Endometrium (tissue), 2 donors: Measurements from ENCODE around the gene VTI1A.

ENCODE experiments used
- FAIRE-seq: peaks from 2 replicates; lab custom pipeline; 2012; peaks lifted over from hg19 to GRCh38; lab: Jason Lieb, UNC
- donor health status: control.
- donor health status: control.

VTI1A gene

DNA sequence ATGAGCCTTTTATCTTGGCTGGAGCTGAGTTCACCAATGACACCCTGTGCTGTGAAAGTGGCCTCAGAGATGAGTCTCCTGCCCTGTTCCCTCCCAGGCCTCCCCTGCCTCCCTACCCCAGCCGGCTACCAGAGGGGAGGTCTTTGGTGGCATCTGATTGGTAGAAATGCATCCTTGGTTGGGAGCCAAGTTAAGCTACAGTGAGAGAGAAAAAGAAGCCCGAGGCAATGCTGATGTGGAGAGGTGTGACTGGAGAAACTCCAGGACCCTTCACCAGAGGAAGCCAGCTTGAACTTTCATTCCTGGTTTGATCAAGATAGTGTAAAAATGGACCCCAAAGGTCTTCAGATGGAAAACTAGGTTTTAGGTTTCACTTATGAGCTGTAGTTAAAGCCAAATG, 311.9 kb downstream of the VTI1A start:
- FAIRE-seq, result no peak

DNA sequence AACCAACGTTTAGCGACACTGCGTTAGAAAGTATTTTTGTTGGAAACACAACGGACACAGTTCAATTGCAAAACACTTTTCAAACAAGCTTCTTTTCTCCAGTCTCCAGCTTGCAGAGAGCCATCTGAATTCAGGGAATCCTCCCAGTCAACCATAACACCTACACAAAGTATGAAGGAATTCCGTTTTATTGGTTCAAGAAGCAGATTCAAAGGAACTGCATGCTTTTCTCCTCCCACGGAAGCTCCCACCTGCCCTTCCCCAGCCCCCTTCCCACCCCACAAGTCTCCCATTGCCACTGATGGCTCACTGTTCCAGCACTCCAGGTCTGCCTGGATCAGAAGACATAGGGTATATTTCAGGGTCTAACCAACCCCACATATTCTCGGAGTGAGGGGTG, 312.5 kb downstream of the VTI1A start:
- FAIRE-seq, result no peak

DNA sequence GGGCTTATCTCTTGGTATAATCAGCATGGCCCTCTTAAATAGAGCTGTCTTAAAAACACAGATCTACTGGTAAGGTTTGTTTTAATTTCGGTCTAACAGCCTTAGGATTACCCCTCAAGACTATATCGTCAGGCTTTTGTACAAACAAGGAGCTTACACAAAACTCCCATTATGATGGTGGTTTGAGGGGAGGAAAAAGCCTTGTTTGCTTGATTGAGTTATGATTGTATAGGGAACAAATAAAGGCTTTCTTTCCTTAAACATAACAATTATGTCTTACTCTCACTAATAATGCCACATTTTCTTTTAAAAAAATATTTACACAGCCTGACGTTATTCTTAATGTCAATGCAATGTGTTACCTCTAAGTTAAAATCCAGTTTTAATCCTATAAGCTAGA, 314.2 kb downstream of the VTI1A start:
- FAIRE-seq, result no peak

DNA sequence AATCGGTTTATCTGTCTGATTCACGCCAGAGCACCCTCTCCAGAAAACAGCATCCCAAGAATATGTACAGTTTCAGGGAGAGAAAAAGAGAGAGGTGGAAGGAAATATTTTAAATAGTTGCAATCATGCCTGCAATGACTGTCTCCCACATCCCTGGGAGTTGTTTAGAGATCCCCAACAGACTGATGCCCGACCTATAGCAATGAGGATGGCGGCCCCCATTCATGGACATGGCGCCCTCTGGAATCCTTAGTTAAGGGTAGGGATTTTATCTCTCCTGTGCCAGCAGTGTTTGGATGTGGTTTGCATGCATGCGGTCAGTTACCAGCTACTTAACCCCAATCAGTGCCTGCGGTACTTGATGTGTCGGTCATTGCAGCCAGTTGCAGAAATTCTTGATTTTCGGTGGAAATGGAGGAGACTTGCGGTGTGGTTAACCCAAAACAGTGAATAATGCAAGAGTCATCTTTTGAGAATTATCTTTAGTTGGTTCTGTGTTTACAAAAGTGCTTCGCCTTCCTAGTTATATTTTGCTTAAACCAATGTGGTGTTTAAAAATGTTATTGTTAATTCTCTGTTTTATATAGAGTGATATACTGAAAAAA, 317.0 kb downstream of the VTI1A start:
- FAIRE-seq, result no peak

GRCh38 chr10:112765717-112766235, 318.8 kb downstream of the VTI1A start:
- FAIRE-seq, result no peak

DNA sequence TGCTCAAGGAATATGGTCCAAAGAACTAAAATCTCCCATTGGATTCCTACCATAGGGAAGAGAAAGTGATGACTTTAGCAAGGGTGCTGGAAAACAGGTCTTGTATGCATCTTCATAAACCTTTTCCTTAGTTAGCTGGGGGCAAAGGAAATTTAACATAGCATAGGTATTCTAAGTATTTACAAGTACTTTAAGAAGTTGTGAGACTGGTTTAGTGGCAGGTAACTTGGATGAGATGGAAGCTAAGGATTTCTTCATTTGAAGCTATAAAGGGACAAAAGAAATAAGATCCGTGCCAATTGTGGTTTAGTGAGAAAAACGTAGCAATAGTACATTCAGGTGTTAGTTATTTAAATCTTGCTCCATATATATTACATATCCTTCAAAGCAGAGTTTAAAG, 319.6 kb downstream of the VTI1A start:
- no peak for FAIRE-seq

DNA sequence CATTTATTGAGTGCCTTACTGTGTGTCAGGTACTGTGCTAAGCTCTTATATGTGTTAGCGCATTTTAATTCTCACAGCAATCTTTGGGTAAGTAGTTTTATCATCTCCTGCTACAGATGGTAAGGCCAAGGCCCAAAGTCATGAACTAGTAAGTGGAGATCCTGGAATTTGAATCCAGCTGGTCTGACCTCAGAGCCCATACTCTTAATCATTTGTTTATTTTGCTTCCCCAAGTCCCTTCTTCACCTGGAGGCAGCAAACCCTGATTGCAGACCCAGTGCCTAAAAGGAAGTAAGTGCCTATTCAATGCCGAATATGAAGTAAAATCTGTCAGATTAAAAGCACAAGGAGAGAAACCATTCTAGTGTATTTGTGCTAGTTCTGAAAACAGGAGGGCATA, 320.1 kb downstream of the VTI1A start:
- FAIRE-seq, result no peak

GRCh38 chr10:112768121-112768520, 321.1 kb downstream of the VTI1A start:
- FAIRE-seq, result no peak

GRCh38 chr10:112769081-112769480, 322.1 kb downstream of the VTI1A start:
- no peak for FAIRE-seq

- no peak for FAIRE-seq
Observed at GRCh38 chr10:112769611-112770370, 322.8 kb downstream of the VTI1A start.

DNA sequence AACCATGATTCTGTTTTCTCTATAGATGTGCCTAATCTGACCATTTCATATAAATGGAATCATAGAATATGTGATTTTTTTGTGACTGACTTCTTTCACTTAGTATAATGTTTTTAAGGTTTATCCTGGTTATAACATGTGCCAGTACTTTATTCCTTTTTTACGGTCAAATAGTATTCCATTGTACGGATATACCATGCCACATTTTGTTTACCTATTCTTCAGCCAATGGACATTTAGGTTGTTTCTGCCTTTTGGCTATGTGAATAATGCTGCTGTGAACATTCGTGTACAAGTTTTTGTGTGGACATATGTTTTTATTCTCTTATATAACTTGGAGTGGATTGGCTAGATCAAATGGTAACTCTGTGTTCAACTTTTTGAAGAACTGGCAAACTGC, 324.7 kb downstream of the VTI1A start:
- FAIRE-seq, result no peak

DNA sequence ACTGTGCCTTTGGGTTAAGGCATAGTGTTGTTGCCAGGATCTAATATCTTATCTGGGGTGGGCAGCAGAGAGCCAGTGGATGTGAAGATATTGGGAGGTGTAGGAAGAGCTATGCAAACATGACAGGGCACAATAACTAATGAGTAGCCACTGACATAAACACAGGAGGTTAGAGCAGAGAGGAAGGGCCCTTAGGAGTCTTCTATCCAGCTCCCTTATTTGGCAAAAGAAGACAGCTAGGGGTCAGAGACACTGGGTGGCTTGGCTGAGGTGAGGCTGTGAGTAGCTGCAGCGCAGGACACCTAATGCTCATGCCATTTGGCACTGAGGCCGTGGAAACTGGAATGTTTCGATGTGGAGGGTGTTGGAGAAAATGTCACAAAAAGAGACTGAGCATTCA, 326.8 kb downstream of the VTI1A start:
- no peak for FAIRE-seq

- FAIRE-seq, result no peak
Observed at GRCh38 chr10:112774210-112774609, 327.2 kb downstream of the VTI1A start.

GRCh38 chr10:112774798-112775197, 327.8 kb downstream of the VTI1A start:
- FAIRE-seq, result no peak

DNA sequence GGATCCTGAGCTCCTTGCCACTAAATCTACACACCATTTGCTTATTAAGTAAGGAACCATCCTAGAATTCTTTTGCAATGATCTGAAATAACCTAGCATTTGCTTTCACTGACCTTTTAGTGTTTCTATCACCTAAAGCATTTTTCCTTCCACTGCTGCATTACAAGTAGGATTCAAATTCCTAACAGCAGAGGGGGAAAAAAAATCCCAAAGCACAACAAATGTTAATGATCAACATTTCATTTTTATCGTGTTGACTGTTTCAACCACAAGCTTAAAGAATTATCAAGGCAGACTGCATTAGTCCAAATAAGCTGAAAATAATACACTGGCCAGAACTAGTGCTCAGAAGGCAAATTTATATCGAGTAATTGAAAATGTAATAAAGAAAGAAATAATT, 328.4 kb downstream of the VTI1A start:
- peak; percentile 79 for FAIRE-seq

GRCh38 chr10:112775892-112776674, 329.1 kb downstream of the VTI1A start:
- no peak for FAIRE-seq

DNA sequence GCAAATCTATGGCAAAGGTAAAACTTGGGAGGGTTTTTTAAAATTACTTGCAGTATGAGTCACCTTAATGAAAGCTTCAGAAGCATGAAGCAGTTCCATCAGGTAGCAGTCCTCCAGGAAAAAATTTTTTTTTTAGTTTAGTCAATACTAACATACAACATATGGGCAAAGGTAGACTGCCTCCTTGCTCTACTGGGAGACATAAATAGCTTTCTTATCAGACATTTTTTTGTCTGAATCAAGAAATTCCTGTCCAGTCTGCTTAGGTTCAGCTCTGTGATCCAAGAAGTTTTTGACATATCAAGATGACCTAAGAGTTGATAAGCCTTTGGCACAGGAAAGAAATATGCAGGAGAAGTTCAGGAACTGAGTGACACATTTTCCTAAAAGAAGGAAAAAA, 331.6 kb downstream of the VTI1A start:
- no peak for FAIRE-seq

DNA sequence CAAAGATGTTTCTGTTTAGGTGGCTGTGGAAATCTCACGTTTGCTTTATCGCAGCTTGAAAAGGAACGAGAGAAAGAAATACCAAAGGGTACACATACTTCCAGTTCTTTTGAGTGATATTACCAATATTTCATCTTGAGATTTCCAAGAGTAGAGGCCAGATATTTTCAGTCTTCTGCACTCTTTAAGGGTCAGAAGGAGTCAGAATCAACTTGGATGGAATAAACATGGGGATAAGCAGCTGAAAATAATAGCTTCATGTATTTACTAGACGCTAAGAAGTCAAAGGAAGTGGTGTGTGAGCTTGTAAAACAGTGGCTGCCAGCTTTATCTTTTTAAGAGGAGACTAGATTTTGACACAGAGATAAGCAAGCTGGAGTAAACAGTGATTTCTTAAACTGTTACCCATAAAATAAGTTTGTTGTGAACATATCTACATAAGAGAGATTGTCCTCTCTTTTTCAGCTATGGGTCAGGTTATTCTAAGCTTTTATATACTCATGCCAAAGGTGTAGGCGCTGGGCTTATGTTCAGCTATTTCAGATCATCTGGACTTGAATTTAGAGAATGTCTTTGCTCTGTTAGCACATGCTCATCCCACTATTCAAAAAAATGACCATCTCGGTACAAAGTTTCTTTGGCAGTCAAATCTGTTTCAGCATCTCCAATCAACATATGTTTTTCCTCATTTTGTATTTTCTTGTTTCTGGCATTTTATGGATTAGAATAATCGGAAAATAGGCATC, 332.2 kb downstream of the VTI1A start:
- no peak for FAIRE-seq

DNA sequence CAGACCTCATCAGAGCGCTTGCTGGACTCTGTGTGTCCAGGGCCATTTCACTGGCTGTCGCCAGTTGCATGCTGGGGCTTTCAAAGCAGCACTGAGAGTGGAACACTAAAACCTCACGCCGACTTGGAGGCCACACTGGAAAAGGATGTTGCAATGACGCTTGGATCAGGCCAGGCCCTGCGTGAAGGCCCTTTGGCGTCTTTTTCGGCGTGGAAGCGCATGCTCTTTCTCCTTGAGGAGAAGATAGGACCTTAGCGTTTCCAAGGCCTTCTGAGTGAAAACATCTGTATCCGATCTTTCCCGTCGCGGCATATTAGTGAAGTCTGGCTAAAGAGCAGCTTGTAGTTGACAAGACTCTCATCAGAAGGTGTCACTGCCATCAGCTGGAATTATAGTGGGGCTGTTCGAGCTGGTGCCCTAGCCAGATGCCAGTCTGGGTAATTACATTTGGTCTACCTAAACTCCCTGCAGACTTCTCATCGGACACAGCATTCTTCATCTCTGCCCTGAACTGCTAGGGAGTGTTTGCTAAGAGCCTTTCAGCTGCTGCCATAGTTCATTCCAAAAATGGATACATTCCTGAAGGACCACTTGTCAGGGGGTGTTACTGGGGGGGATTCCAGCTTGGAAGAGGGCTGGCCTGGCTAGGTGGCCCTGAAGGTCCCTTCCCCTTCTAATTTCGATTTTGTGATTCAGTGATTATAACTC, 335.3 kb downstream of the VTI1A start:
- FAIRE-seq, result no peak

DNA sequence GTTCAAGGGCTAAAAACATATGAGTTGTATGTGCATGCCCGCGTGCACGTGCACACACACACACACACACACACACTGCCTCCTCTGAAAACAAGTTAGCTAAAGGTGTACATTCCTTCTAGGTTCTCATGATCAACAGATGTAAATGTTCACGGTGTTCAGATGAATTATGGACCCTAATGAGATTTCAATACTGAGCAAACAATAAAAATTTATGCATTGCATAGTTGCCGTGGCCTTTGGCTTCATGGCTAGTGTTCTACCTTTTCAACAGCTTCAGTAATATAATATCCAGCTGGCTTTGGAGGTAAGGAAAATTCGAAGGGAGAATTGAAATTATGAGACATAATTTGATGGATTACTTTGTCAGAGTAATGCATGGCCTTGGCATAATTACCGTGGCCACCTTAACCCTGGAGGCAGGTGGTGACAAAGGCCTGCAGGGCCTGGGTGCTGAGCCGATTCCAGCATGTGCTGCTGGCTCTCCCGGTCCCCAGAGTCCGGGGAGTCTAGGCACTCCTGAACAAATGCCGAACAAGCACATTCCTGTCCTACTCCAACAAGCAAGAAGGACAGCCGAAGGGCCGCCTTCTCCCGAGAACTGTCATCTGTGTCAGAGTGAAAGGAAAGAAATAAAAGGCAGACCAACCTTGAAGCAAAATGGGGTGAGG, 336.5 kb downstream of the VTI1A start:
- no peak for FAIRE-seq

DNA sequence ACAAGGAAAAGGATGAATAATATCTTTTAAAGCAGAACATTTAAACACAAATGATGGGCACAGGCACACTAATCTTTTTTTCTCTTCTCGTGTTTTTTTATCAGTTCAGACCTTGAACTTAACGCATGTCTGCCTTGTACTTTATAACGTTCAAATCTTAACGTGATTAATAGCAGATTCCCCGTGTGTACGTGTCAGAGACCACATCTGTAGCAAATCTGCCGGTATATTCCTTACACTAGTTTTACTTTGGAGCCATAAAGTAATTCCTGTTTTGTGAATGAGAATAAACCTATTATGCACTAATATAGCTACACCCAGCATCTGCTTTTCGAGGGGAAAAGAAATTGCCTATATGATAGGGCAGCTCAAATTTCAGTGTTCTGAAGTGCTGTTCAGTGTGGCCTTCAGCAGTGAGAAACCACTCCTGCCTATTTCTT, 337.0 kb downstream of the VTI1A start:
- no peak for FAIRE-seq
